HEK293T (cell line): Measurements from ENCODE around the gene SPRR4.

Experiments
- ARNT ChIP-seq: fragments of 450-650 bp; IDR thresholded peaks from 2 replicates; pipeline ENCODE4 v1.6.1; 2017; ENCODE audit warnings: mild to moderate bottlenecking
- BHLHE40 ChIP-seq: fragments of 450-650 bp; IDR thresholded peaks from 2 replicates; pipeline ENCODE4 v1.6.1; 2016; ENCODE audit warnings: mild to moderate bottlenecking, moderate library complexity, borderline replicate concordance
- CTBP1 ChIP-seq: fragments of 450-650 bp; IDR thresholded peaks from 2 replicates; pipeline ENCODE4 v1.6.1; 2016; ENCODE audit warnings: borderline replicate concordance
- ELF4 ChIP-seq: fragments of 450-650 bp; IDR thresholded peaks from 2 replicates; pipeline ENCODE4 v1.6.1; 2017; ENCODE audit warnings: antibody characterized with exemption
- FOXA1 ChIP-seq: fragments of 450-650 bp; IDR thresholded peaks from 2 replicates; pipeline ENCODE4 v1.6.1; 2016; ENCODE audit warnings: mild to moderate bottlenecking
- FOXK2 ChIP-seq: fragments of 450-650 bp; IDR thresholded peaks from 2 replicates; pipeline ENCODE4 v1.6.1; 2016; ENCODE audit warnings: mild to moderate bottlenecking
- FOXM1 ChIP-seq: fragments of 450-650 bp; IDR thresholded peaks from 2 replicates; pipeline ENCODE4 v1.6.1; 2017; ENCODE audit warnings: mild to moderate bottlenecking, borderline replicate concordance
- HDGF ChIP-seq: fragments of 450-650 bp; IDR thresholded peaks from 2 replicates; pipeline ENCODE4 v1.6.1; 2017; ENCODE audit warnings: antibody characterized with exemption, borderline replicate concordance
- SP1 ChIP-seq: fragments of 450-650 bp; IDR thresholded peaks from 2 replicates; pipeline ENCODE4 v1.6.1; 2017
- SUZ12 ChIP-seq: fragments of 450-650 bp; IDR thresholded peaks from 2 replicates; pipeline ENCODE4 v1.6.1; 2016; ENCODE audit warnings: mild to moderate bottlenecking
- TARDBP ChIP-seq: fragments of 450-650 bp; IDR thresholded peaks from 2 replicates; pipeline ENCODE4 v1.6.1; 2016
- ZNF384 ChIP-seq: fragments of 450-650 bp; IDR thresholded peaks from 2 replicates; pipeline ENCODE4 v1.6.1; 2016
- TF ChIP-seq, protein P1 (sequence below): fragments of 450-650 bp; IDR thresholded peaks from 2 replicates; pipeline ENCODE4 v1.6.1; 2016

DNA sequence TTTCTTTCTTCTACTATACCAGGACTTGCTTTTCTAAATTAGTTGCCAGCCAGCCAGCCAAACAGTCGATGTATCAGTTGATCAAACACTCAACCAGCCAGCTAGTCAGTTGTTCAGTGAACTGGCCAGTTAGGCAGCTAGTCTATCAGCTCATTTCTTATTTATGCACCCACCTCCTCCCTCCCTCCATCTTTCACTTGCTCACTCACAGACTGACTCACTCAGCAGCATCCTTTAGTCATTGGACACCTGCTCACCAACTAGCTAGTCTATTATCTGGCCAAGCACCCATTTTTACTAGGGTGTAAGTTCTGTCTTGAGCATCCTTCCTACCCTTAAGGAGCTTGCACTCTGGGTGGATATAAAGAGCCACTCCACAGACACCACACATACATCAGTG is 5.9 kb upstream of the SPRR4 start:
- TF ChIP-seq ARNT (no peak), SP1 (no peak), SUZ12 (no peak), CTBP1 (no peak), FOXM1 (no peak), BHLHE40 (no peak), FOXK2 (no peak), TARDBP (no peak), ELF4 (no peak), HDGF (no peak), ZNF384 (no peak), FOXA1 (no peak)
- TF ChIP-seq, protein P1, sequence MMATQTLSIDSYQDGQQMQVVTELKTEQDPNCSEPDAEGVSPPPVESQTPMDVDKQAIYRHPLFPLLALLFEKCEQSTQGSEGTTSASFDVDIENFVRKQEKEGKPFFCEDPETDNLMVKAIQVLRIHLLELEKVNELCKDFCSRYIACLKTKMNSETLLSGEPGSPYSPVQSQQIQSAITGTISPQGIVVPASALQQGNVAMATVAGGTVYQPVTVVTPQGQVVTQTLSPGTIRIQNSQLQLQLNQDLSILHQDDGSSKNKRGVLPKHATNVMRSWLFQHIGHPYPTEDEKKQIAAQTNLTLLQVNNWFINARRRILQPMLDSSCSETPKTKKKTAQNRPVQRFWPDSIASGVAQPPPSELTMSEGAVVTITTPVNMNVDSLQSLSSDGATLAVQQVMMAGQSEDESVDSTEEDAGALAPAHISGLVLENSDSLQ, result no peak
